Gastrocnemius medialis (tissue), 4 donors: ENCODE results near the gene CENPP. TPM values are rescaled to one million over a fixed set of nuclear protein-coding genes. Genes with fewer than 3 reads are reported as not detected.

ENCODE experiments used
- ATAC-seq, 2 donors: fragments of 150-250 bp; one replicate each; pipeline ENCODE4 v1.9.1; 2016
- DNase-seq, 2 donors: peaks; one replicate each; pipeline ENCODE4 v3.0.0-alpha.2; 2019
- H3K27ac ChIP-seq, 4 donors: fragments of 200-600 bp; sonication (generic); 1 replicate in 1 of 4; 2 replicates in 3 of 4; pipeline ENCODE4 v1.5.1; 2016 to 2018; ENCODE audit warnings: mild to moderate bottlenecking in 2 of 4, moderate library complexity in 1 of 4
- H3K27me3 ChIP-seq, 3 donors: fragments of 200-600 bp; sonication (generic) in 2 of 3; 1 replicate in 1 of 3; 2 replicates in 2 of 3; pipeline versions ENCODE4 v1.5.1 to v1.6.0; 2016 to 2019; ENCODE audit warnings: mild to moderate bottlenecking in 1 of 3, moderate library complexity in 1 of 3
- H3K36me3 ChIP-seq, 2 donors: fragments of 200-600 bp; sonication (generic) in 1 of 2; one replicate each; pipeline ENCODE4 v1.5.1; 2017 to 2018
- H3K4me1 ChIP-seq, 2 donors: fragments of 200-600 bp; sonication (generic) in 1 of 2; one replicate each; pipeline ENCODE4 v1.5.1; 2016 to 2017; ENCODE audit warnings: mild to moderate bottlenecking in 2 of 2
- H3K4me3 ChIP-seq, 4 donors: fragments of 200-600 bp; sonication (generic) in 3 of 4; 1 replicate in 1 of 4; 2 replicates in 3 of 4; pipeline ENCODE4 v1.5.1; 2016 to 2019; ENCODE audit warnings: mild to moderate bottlenecking in 2 of 4
- H3K9me3 ChIP-seq, 3 donors: fragments of 200-600 bp; sonication (generic) in 2 of 3; 1 replicate in 1 of 3; 2 replicates in 2 of 3; pipeline ENCODE4 v1.5.1; 2016 to 2019
- CTCF ChIP-seq, 5 experiments: fragments of 450-650 bp in 3 of 5; fragments of 200-600 bp in 2 of 5; sonication (generic) in 2 of 5; IDR thresholded peaks in 4 of 5; conservative IDR thresholded peaks in 1 of 5; 1 replicate in 4 of 5; 2 replicates in 1 of 5; pipeline ENCODE4 v1.5.1; 2016 to 2019; ENCODE audit warnings: antibody characterized with exemption in 5 of 5, mild to moderate bottlenecking in 3 of 5, moderate library complexity in 3 of 5
- POLR2A ChIP-seq, 2 donors: fragments of 450-650 bp; IDR thresholded peaks; one replicate each; pipeline ENCODE4 v1.6.1; 2017; ENCODE audit warnings: antibody characterized with exemption in 2 of 2, mild to moderate bottlenecking in 2 of 2, moderate library complexity in 2 of 2
- in situ Hi-C, 4 donors: fragments of 200-750 bp; cut with MboI; loops; one replicate each; pipeline versions ENCODE4 v1.15.0 to v1.8.0; 2017; ENCODE audit warnings: low sequenced_read_pairs in 4 of 4
- intact Hi-C: fragments of 100-400 bp; cut with DNase I; formaldehyde crosslinking; loops from one replicate; pipeline ENCODE4 v1.15.1; 2023; ENCODE audit warnings: low total_unique reads
- total RNA-seq, 4 donors: library from RNA; depleted of rRNA; stranded (reverse); fragments of >200 nt; gene quantifications; one replicate each; pipeline versions ENCODE4 v1.1.0 to v1.2.3, GENCODE V29; 2016

CENPP gene
- total RNA-seq, 4 donors from 2014 or later = 1.8 to 11.5 (median 8.7) TPM

GRCh38 chr9:92360083-92360482, 34.3 kb downstream of the CENPP start:
- ATAC-seq (no peak), DNase-seq (no peak)
- H3K27ac ChIP-seq = no peak overlapping the region
- intact Hi-C loops (no loop called here), in situ Hi-C loops (no loop called here)
- H3K4me3 ChIP-seq = no peak overlapping the region
- H3K36me3 ChIP-seq = no peaks in the 10 kb centered on the region
- no peaks in the 10 kb centered on the region for H3K4me1 ChIP-seq
- H3K27me3 ChIP-seq = no peaks in the 10 kb centered on the region
- no peaks in the 10 kb centered on the region for H3K9me3 ChIP-seq
- TF ChIP-seq POLR2A (IDR thresholded peaks at IDR 0.05) = no peak
- no peak for TF ChIP-seq CTCF (IDR thresholded peaks at IDR 0.05 in 4 of 5, conservative IDR thresholded peaks at IDR 0.05 in 1 of 5)

GRCh38 chr9:92369075-92369474, 43.3 kb downstream of the CENPP start:
- TF ChIP-seq POLR2A (IDR thresholded peaks at IDR 0.05) = no peak
- TF ChIP-seq CTCF (IDR thresholded peaks at IDR 0.05 in 4 of 5, conservative IDR thresholded peaks at IDR 0.05 in 1 of 5) = no peak
- no peak for DNase-seq
- intact Hi-C loops (no loop called here), in situ Hi-C loops (no loop called here)
- Histone ChIP-seq H3K4me3 (no peak overlapping the region), H3K4me1 (no peaks in the 10 kb centered on the region), H3K9me3 (peaks cover 0 to 9% (median 0%) of the 10 kb centered on the region in 3 donors), H3K27ac (no peak overlapping the region), H3K27me3 (no peaks in the 10 kb centered on the region), H3K36me3 (no peaks in the 10 kb centered on the region)
- no peak for ATAC-seq

- no peak for ATAC-seq
- H3K27me3 ChIP-seq = no peaks in the 10 kb centered on the region
- in situ Hi-C loops (no loop called here), intact Hi-C loops (no loop called here)
- no peak overlapping the region for H3K27ac ChIP-seq
- no peak overlapping the region for H3K4me3 ChIP-seq
- H3K36me3 ChIP-seq = no peaks in the 10 kb centered on the region
- no peak for TF ChIP-seq POLR2A (IDR thresholded peaks at IDR 0.05)
- TF ChIP-seq CTCF (IDR thresholded peaks at IDR 0.05 in 4 of 5, conservative IDR thresholded peaks at IDR 0.05 in 1 of 5) = no peak
- no peaks in the 10 kb centered on the region for H3K4me1 ChIP-seq
- DNase-seq = no peak
- H3K9me3 ChIP-seq = peaks cover 0 to 9% (median 0%) of the 10 kb centered on the region in 3 donors
These were observed 47.4 kb downstream of the CENPP start for GRCh38 chr9:92373167-92373566.

GRCh38 chr9:92377876-92378275, 52.1 kb downstream of the CENPP start:
- in situ Hi-C loops = no loop called here
- TF ChIP-seq POLR2A (IDR thresholded peaks at IDR 0.05) (no peak), CTCF (IDR thresholded peaks at IDR 0.05 in 4 of 5, conservative IDR thresholded peaks at IDR 0.05 in 1 of 5) (no peak)
- no peaks in the 10 kb centered on the region for H3K27me3 ChIP-seq
- no peak overlapping the region for H3K4me3 ChIP-seq
- intact Hi-C loops = no loop called here
- H3K27ac ChIP-seq = no peak overlapping the region
- no peaks in the 10 kb centered on the region for H3K36me3 ChIP-seq
- DNase-seq (no peak), ATAC-seq (no peak)
- H3K9me3 ChIP-seq = peaks cover 0 to 6% (median 0%) of the 10 kb centered on the region in 3 donors
- H3K4me1 ChIP-seq = no peaks in the 10 kb centered on the region

GRCh38 chr9:92378865-92379560, 53.3 kb downstream of the CENPP start:
- ATAC-seq = no peak
- in situ Hi-C loops = no loop called here
- intact Hi-C loops = no loop called here
- Histone ChIP-seq H3K27me3 (no peaks in the 10 kb centered on the region), H3K9me3 (no peaks in the 10 kb centered on the region), H3K27ac (no peak overlapping the region), H3K4me1 (no peaks in the 10 kb centered on the region), H3K36me3 (no peaks in the 10 kb centered on the region), H3K4me3 (no peak overlapping the region)
- DNase-seq = no peak
- TF ChIP-seq CTCF (IDR thresholded peaks at IDR 0.05 in 4 of 5, conservative IDR thresholded peaks at IDR 0.05 in 1 of 5) (no peak), POLR2A (IDR thresholded peaks at IDR 0.05) (no peak)
